ENCODE results near the gene GUSB. TPM values are rescaled to one million over a fixed set of nuclear protein-coding genes. Genes with fewer than 3 reads are reported as not detected.

Gene GUSB
- total and polyA plus RNA-seq, 2 of the 8 experiments (the other 6 are each of a cell fraction or from before 2014, with no cell fraction given), result 43.6 to 71.3 TPM

GRCh38 chr7:65953001-65953720 is 28.9 kb downstream of the GUSB start:
- Histone ChIP-seq H2AFZ (ENCODE audit: low read length) (no peak overlapping the region), H3K9ac (replicated peaks in 1 of 4; ENCODE audit: extremely low read depth in 1 of 4, low read depth in 3 of 4, low read length in 3 of 4) (no peak overlapping the region), H4K5ac (ENCODE audit: insufficient read length, low read depth, low read length) (no peak overlapping the region), H3K9me3 (ENCODE audit: insufficient read depth in 2 of 2, low read depth in 1 of 2, low read length in 1 of 2) (no peaks in the 10 kb centered on the region), H2BK5ac (ENCODE audit: low read depth, low read length) (no peak overlapping the region), H3K18ac (ENCODE audit: extremely low read depth, low read length) (no peak overlapping the region), H3K4me1 (replicated peaks in 1 of 4; ENCODE audit: control insufficient read depth in 3 of 4, insufficient read depth in 4 of 4, low read length in 3 of 4) (no peaks in the 10 kb centered on the region), H3K4me3 (ENCODE audit: extremely low read depth in 1 of 4, insufficient read depth in 2 of 4, low read depth in 3 of 4, low read length in 4 of 4) (no peak overlapping the region), H3K14ac (ENCODE audit: insufficient read length) (no peak overlapping the region), H3K23ac (ENCODE audit: insufficient read length) (no peak overlapping the region), H3K27ac (ENCODE audit: low read depth, low read length) (no peak overlapping the region), H3K36me3 (ENCODE audit: control insufficient read depth in 2 of 4, insufficient read depth in 4 of 4, low read length in 3 of 4) (peaks cover 6 to 17% (median 10%) of the 10 kb centered on the region in 4 experiments; a peak in 6 of 8 replicates), H2BK20ac (ENCODE audit: low read length) (no peak overlapping the region), H3K4ac (replicated peaks; ENCODE audit: insufficient read length, low read depth, low read length) (no peak overlapping the region), H4K20me1 (replicated peaks in 1 of 2; ENCODE audit: control insufficient read depth in 1 of 2, insufficient read depth in 2 of 2, low read length in 2 of 2) (peaks cover 0 to 2% of the 10 kb centered on the region in 2 experiments), H2AK5ac (ENCODE audit: low read depth, low read length) (no peak overlapping the region), H2BK15ac (ENCODE audit: low read length) (no peak overlapping the region), H4K8ac (ENCODE audit: extremely low read depth, insufficient read depth, low read length) (no peak overlapping the region), H2BK12ac (ENCODE audit: low read depth, low read length) (no peak overlapping the region), H4K91ac (replicated peaks; ENCODE audit: insufficient read length, low read length) (no peak overlapping the region), H3K56ac (replicated peaks; ENCODE audit: insufficient read length, low read depth, low read length) (no peak overlapping the region), H3K79me1 (ENCODE audit: low read depth, low read length) (no peaks in the 10 kb centered on the region), H3K27me3 (replicated peaks in 1 of 4; ENCODE audit: control insufficient read depth in 3 of 4, extremely low read depth in 1 of 4, insufficient read depth in 3 of 4, low read length in 3 of 4) (no peaks in the 10 kb centered on the region), H3K79me2 (ENCODE audit: control insufficient read depth in 1 of 2, insufficient read depth in 2 of 2, low read length in 2 of 2) (no peaks in the 10 kb centered on the region), H3K4me2 (ENCODE audit: insufficient read depth in 1 of 2, low read depth in 2 of 2, low read length in 2 of 2) (no peak overlapping the region), H3K23me2 (ENCODE audit: low read depth, low read length) (no peaks in the 10 kb centered on the region), H2BK120ac (replicated peaks; ENCODE audit: low read depth, low read length) (no peak overlapping the region)
- ChIA-PET POLR2A (ENCODE audit: partially characterized antibody) (interaction anchor here (0.8 to 2.7 kb wide), 2 partner anchors 10 to 82 kb away, joined by 3 to 13 read pairs; no protein-coding TSS in a partner anchor), CTCF (ENCODE audit: partially characterized antibody) (interaction anchor here (0.7 to 0.8 kb wide), 2 partner anchors 9 to 60 kb away, joined by 3 read pairs; no protein-coding TSS in a partner anchor)
- FAIRE-seq (no peak), DNase-seq (ENCODE audit: low read depth in 1 of 2, low spot score in 2 of 2) (no peak)
- WGBS, 2 experiments (ENCODE audit: extremely low coverage in 1 of 2, insufficient coverage in 1 of 2, insufficient read length in 1 of 2, insufficient replicate concordance in 2 of 2, low coverage in 1 of 2, low lambda C conversion rate in 2 of 2, missing lambda C conversion rate in 1 of 2), result 92% methylated on average over 5 of the region's 5 CpGs; no CpG with 5 or more reads in 1 of the 2 experiments
- no peak for TF ChIP-seq CEBPB (IDR thresholded peaks at IDR 0.05; ENCODE audit: low read depth, low read length)
- no peak for TF ChIP-seq KDM5A (IDR thresholded peaks at IDR 0.05; ENCODE audit: low read length)
- TF ChIP-seq TBP (IDR thresholded peaks at IDR 0.05; ENCODE audit: low read depth, low read length), result no peak
- TF ChIP-seq RFX5 (IDR thresholded peaks at IDR 0.05; ENCODE audit: borderline replicate concordance, low read depth, low read length), result no peak
- TF ChIP-seq NRF1 (IDR thresholded peaks at IDR 0.05; ENCODE audit: low read depth, low read length), result no peak
- no peak for TF ChIP-seq TEAD4 (IDR thresholded peaks at IDR 0.05; ENCODE audit: low read depth, low read length)
- TF ChIP-seq HDAC6 (IDR thresholded peaks at IDR 0.05; ENCODE audit: low read depth, low read length), result no peak
- TF ChIP-seq USF2 (IDR thresholded peaks at IDR 0.05; ENCODE audit: low read length), result no peak
- no peak for TF ChIP-seq SAP30 (IDR thresholded peaks at IDR 0.05; ENCODE audit: insufficient read depth, insufficient replicate concordance, low read length)
- no peak for TF ChIP-seq TAF1 (IDR thresholded peaks at IDR 0.05; ENCODE audit: low read depth, low read length)
- no peak for TF ChIP-seq KDM1A (IDR thresholded peaks at IDR 0.05; ENCODE audit: borderline replicate concordance, low read length)
- no peak for TF ChIP-seq POU5F1 (IDR thresholded peaks at IDR 0.05; ENCODE audit: low read depth, low read length)
- TF ChIP-seq SP4 (IDR thresholded peaks at IDR 0.05; ENCODE audit: low read length), result no peak

Measured in H1 (cell line).